OCI-M1 (cell line): Measurements from ENCODE around the gene PRR18.

ENCODE experiments used
- DNase-seq: peaks from one replicate; lab custom pipeline; 2025; lab: John Stamatoyannopoulos, UW

Gene PRR18

DNA sequence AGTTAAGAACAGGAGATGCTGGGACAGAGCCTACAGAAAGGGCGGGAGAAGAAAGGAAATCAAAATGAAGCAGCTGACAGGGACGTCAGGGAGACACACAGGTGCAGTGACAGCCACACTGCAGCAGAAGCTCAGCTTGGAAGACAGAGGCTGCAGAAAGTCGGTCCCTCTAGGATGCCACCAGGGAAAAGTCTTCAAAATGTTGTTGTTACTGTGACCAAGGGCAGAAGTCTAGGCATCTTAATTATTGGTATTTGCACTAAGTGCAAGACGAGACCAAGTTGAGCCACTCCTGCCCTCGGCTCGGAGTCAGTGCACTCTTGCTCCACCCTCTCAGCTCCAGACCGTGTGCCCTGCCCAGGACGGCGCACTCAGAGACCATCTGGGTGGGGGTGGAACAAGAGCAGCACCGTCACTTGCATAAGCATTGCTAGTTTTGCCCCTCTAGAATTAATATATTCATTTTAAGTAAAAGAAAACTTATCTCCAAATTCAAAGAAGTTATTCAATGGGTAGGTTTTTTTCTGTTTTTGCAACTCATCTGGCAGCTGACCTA, 2.6 kb downstream of the PRR18 start:
- DNase-seq: no peak

DNA sequence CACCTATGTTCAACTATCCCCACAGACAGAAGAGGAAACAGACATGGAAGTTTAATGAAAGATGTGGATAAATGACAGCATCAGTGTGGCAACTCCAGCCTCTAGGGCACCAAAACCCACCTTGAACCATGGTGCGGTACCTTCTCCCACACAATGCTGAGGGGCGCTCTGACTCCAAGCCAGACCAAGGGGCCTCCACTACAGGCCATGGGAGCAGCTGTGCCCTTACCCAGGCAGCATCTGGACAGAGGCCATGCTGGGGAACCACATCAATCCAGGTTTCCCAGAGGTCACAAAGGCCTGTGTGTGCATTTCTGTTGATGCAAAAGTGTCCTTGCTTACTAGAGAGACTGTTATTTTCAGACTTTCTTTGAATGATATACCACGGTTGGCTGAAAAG, 4.1 kb downstream of the PRR18 start:
- DNase-seq: no peak

DNA sequence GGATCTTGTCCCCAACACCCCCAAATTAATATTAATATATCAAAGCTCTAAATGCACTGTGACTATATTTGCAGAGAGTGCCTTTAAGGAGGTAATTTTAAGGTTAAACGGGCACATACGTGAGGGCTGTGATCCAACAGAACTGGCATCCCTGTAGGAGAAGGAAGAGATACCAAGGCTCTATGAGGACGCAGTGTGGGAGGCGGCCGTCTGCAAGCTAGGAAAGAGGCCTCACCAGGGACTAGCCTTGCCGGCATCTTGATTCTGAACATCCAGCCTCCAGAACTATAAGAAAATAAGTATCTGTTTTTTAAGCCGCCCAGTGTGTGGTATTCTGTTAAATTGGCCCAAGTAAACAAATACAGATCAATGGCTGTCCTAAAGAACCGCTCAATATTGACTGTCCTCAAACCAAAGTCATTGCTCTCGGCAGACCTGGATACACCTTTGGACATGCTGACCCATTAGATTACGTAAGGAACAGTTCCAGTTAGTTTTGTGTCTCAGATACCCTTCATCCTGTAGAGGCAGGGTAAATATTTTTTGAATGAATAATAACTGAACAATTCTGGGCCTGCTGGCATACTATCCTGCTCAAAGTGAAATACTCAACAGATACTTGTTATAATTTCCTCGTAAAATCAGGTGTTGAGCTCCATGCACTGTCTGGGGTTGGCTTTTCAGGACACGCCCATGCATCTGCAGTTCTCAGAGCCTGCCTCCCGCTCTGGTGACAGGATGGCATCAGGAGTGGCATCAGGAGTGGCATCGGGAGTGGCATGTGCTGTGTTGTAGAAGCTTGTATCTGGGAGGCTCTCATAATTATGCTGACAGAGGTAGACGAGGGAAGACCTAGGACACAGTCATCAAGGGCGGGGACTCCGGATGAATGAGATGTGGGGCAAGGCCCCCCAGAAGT, 6.3 kb downstream of the PRR18 start:
- DNase-seq: no peak

DNA sequence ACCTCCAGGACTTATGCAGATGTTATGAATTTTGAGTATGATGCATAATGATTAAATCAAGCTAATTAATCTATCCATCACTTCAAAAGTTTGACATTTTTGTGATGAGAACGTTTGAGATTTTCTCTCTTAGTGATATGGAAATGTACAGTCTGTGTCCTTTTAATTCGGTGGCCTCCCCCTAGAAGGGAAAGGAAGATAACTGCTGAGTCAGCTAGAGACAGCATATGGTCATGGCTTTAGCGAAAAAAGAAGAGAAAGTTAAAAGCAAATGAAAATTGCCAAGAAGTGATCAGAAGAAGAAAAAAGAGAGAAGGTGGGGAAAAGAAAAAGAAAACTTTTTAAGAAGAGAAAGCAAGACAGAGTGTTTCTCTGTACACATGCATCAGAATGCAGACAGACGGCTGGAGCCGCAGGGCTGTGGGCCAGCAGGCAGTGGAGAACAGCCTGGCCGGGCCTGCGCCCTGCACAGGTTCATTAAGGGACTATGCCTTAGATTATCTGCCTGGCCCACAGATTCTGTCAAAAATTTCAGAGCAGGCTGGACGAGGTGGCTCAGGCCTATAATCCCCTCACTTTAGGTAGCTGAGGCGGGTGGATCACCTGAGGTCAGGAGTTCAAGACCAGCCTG, 7.7 kb downstream of the PRR18 start:
- no peak for DNase-seq

DNA sequence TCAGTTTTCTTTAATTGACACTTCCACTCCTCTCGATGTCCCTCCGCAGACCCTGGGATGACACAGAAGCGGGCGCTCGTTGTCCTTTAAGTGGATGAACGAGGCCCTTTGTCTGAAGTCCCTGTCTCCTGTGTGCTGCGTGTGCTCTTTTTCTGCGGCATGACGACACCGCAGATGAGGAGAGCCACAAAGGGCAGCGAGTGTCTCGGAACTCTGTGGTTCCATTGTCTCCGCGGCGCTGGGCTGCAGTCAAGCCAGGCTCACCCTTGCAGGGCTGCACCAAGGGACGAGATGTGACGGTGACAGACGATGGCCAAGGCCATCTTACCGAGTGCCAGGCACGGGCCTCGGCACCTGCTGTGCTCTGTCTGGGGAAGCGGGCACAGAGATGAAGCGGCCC, 10.6 kb downstream of the PRR18 start:
- no peak for DNase-seq

DNA sequence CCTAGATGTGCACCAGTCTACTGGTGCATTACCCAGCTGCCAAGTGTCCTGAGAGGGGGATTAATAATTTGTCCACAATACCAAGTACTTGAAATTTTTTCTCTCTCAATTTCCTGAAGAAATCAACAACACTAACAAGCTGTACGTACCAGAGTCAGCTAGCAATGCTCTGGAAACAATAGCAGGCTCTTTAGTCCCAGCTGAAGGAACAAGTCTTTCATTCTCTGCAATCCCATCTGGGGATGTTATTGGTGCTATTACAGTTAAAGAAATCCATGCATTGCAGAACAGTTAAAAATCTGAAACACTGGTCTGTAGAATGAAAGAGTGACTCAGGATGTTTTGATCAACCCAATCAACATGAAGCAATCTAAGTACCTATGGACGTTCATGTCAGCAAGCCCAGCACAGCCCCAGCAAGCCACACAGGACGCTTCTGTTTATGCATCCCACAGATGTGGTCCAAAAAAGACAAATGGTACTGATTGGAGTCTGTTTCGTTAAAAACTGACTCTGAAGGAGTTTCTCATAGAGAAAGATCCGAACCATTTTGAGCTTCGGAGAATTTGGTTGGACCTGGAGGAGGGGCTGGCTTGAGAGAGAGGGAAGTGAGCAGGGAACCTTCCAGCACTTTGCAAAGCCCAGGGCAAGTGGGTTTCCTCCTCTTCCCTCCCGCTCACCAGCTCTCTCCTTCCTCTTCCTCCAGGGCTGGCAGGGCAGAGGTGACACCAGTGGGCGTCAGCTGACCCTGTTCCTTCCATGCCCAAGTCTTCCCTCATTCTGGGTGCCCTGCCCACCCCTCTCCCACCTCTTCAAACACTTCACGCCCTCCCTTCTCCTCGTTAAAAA, 11.9 kb downstream of the PRR18 start:
- DNase-seq: no peak

DNA sequence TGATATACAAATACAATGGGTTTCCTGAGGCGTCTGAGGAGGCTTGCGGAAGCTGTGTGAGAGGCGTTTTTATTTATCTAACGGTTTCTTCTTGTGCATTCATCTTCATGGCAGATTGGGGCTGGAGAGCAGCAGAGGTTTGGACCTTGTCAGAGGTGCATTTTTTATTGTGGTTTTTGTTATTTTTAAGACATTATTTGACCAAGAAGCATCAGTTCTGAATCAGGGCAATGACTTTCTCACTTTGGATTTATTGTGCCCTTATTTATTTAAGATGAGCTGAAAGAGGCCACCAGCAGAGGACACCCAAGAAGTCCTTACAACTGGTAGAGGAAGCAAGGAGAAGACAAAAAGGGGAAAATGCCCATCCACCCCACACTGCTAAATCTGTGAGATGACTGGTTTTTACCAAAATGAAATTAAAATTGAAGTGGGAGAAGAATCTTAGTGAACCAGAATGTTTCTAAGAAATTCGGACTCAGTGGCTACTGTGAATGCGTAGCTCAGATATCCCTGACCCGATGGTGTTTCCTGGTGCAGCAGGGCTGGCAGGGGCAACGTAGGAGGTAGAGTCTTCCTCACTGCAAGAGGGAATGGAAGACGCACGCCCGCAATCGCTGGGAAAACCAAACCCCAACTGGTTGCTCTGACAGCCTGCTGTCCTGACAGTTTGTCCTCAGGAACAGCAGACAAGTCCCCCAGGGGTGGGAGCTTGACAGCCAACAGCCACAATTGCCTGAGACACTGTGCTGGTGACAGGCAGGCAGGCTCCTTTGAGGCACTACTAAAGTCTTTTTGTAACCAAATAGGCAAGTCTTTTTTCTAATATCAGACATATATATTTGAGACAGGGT, 14.2 kb downstream of the PRR18 start:
- DNase-seq: no peak

DNA sequence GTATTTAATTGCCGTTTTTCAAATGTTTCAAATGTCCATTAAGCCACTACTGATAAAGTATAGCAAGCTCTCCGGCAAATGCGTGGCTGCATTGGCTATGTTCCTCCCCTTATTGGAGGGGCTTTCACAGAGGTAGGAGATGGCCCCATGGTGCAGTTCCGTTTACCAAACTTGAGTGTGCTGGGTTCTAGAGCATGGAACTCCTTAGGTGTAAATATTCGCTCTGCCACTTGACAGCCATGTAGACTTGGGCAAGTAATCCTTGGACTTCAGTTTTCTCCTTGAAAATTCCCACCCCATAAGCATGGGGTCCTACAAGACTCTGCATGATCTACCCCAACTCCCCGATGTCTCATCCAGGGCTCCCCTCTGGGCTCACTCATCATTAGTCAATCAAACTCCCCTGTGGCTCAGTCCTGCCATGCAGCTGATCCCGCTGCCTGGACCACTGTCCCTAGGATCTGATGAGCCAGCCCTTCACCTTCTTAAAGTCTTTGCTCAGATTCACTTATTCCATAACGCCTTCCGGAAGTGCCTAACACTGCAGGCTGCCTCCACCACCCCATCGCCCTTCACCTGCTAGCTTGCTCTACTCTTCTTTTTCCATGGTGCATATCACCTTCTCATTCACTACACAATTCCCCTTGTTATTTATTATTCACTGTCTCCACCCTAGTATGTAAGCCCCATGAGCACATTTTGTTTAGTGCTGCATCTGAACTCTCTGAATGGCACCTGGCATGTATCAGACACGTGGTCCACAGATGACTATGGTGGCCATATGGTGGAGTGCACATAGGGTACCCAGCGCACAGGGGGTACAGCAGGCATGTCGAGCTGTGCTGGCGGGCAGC, 18.8 kb downstream of the PRR18 start:
- DNase-seq: no peak

DNA sequence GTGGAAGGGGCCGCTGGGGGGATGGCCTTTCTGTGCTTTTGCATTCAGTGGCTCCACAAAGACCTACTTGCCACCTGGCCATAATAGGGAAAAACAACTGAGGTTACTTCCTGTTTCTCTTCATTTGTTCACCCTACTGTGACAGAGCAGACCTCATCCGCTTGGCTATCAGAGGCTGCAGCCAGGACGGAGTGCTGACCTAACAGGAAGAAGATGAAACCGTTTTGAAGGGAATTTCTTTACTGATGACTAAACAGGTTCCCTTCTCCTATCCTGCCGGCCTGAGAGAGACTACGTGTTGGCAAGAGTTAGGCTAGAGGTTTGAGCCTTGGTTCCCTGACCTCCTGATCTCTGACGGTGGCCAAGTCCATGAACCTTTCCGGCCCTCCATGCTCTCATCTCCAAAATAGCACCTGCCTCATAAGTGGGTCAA, 21.3 kb downstream of the PRR18 start:
- DNase-seq: peak; percentile 26

DNA sequence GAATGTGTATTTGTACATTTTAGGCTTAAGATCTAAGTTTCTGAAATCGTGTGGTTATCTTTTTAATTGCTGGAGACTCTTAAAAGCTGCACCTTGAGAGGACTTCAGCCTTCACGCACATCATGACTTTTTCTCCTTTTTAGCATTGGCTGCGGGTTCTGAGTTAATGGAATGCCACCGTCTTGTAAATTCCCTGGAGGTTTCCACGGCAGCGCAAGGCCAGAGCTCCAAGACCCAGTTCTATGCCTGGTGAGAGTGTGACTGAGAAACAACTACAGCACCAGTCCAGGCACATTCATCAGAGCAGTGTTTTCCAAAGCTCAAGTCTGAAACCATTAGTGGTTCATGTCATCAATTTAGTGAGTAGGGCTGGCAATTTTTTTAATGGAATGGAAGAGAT, 23.0 kb downstream of the PRR18 start:
- DNase-seq: no peak

DNA sequence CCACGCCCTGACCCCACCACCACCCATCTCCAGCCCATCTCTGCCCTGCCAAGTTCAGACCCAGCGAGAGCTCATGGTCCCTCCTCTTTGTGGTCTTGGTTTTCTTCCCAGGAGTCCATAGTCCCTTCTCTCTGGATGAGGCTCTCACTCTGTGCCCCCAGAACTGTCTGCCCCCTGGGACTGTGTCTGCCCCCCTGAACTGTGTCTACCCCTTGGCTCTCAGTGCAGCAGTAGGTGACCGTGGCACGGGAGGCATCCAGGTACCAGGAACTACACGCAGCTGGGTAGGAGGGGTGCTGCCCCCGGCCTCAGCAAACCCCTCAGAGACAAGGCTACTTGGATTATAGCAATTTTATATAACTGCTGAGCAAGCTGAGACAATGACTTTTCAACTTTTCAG, 23.6 kb downstream of the PRR18 start:
- no peak for DNase-seq

DNA sequence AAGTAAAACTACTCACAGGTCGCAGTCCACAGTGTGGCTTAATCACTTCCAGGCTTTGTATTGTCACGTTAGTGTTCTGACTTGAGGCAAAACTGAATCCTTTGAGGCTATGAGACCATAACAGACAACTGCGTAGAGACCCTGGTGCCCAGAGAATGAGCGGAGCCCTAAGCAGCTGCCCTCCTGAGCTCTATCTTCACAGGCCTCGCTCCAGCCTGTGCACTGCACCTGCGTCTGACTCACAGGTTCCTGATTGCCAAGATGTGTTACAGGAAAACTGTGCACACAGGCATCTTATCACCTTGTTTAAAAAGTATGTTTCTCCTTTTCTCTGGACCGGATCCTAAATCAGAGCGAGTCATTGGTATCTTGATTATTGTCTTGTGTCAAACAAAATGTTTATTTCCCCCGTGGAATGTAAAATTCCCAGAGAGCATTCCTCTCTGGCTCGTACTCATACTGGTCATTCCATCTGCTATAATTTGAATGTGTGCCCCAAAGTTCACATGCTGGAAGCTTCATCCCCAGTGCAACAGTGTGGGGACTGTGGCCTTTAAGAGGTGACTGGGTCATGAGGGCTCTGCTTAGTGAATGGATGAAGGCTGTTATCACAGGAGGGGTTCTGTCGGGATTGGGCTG, 25.7 kb downstream of the PRR18 start:
- DNase-seq: no peak

DNA sequence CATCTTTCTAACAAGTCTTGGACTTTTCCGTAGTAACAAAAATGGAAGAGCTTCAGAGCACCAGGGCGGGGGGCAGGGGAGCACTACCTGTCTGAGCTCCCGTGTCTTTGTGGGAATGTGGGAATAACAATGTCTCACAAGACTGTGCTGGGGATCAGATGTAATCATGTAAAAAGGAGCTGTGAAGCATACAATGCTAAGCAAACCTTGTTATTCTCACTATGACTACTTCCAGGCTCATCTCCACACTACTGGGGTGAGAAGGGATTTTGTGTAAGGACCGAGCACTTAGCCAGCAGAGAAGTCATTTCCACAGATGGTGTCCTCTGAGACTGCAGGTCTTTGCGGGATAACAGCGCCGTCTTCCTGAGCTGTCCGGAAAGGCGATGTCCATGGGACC, 27.1 kb downstream of the PRR18 start:
- DNase-seq: no peak

DNA sequence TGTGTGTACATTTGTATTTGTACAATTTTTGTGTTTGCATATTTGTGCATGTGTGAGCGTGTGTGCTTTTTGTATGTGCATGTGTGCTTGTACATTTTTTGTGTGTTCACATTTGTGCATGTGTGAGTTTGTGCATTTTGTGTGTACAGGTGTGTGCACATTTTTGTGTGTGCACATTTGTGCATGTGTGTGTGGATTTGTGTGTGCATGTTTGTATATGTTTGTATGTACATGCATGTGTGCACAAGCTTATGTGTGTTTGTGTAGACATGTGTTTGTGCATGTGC, 28.9 kb downstream of the PRR18 start:
- DNase-seq: no peak

DNA sequence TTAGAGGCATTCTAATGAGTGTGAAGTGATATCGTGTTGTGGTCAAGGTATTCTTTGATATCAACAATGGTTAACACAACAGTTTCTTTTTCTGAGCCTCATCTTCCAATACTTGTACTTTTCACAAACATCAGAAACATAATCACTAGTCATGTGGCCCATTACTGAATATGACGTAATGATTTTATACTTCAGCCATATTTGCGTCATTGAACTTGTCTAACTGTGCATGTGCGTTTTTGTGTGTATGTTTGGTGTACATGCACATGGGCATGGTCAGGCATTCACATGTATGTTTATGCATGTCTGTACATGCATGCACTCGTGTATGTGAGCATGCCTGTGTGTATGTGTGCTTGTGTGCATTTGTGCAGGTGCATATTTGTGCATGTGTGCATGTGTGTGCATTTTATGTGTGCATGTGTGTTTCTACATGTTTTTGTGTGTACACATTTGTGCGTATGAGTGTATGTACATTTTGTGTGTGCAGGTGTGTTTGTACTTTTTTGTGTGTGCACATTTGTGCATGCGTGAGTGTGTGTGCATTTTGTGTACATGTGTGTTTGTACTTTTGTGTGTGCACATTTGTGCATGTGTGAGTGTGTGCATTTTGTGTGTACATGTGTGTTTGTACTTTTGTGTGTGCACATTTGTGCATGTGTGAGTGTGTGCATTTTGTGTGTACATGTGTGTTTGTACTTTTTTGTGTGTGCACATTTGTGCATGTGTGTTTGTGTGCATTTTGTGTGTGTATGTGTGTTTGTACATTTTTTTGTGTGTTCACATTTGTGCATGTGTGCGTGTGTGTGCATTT, 29.4 kb downstream of the PRR18 start:
- no peak for DNase-seq

DNA sequence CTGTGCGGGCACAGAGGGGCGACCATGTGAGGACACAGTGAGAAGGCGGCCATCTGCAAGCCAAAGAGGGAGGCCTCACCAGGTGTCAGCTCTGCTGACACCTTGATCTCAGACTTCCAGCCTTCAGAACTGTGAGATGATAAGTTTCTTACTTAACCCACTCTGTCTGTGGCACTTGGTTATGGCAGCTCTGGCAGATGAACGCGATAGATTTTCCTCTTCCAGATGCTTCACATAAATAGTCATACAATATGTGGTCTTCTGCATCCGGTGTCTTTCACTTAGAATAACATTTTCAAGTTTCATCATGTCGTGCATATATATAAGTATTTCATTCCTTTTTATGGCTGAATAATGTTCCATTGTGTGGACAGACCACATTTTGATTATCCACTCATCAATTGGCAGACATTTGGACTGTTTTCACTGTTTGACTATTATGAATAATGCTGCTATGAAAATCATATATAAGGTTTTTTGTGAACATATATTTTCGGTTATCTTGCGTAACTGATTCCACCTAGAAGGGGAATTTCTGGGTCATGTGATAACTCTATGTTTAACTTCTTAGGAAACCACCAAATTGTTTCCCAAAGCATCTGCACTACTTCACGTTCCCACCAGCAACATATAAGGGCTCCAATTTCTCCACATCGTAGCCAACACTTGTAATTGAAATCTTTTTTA, 30.2 kb downstream of the PRR18 start:
- DNase-seq: no peak

DNA sequence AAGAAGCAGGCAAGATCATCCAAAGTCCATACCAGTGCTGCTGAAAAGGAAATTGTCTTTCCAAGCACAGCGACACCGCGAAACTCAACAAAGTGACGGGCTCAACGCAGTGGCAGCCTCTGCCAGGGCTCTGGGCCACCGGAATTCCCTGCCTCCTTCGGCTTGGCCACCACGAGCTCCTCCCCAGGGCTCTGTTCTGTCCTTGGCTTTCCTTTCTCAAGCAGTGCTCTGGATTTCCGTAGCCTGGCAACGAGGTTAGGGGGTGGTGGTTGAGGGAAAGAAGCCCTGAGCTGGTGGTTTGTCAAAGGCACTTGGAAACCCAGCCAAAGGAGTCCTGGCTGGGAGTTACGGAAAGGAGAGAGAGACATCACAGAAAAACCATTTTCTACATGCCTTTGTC, 31.2 kb downstream of the PRR18 start:
- no peak for DNase-seq

DNA sequence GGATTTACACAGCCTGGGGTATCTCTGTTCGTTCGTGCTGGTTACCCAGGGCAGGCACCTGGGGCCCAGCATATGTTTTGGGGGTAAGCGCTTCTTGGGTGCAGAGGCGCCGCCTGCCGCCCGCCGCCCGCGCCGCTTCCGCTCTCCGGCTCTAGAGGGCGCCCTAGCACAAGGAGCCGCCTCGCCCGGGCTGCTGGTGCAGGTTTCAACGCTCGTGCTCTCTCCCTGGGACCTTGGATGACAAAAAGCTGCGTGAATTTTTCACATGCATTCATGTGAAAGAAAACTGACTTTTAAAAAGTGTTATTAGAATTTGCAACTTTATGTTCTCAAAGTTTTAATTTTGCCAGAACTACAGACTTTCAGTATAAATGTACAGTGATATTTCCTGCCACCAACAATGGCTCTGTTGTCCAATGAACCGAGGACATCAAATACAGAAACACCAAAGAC, 32.5 kb downstream of the PRR18 start:
- DNase-seq: peak; percentile 83
